Fibroblast of lung (primary cell): ENCODE results near the gene FTCDNL1. TPM values are rescaled to one million over a fixed set of nuclear protein-coding genes. Genes with fewer than 3 reads are reported as not detected.

Experiments
- DNase-seq, 2 donors: peaks; one replicate each; pipeline versions ENCODE4 v3.0.0 to v3.0.0-alpha.2; 2010; ENCODE audit warnings: low read depth in 2 of 2
- H2AFZ ChIP-seq: 2 replicates; pipeline ENCODE4 v1.5.1; 2012; ENCODE audit warnings: low read length, control low read depth, inconsistent platforms
- H3K27ac ChIP-seq: 2 replicates; pipeline ENCODE4 v1.5.1; 2011; ENCODE audit warnings: low read length, control low read depth; ENCODE audit not compliant: insufficient read depth
- H3K27me3 ChIP-seq: 2 replicates; pipeline ENCODE4 v1.5.1; 2011; ENCODE audit warnings: mild to moderate bottlenecking, low read length; ENCODE audit not compliant: control insufficient read depth, insufficient read depth
- H3K36me3 ChIP-seq: 2 replicates; pipeline ENCODE4 v1.5.1; 2011; ENCODE audit warnings: low read length; ENCODE audit not compliant: control insufficient read depth, insufficient read depth
- H3K4me1 ChIP-seq: 2 replicates; pipeline ENCODE4 v1.5.1; 2011; ENCODE audit warnings: low read length; ENCODE audit not compliant: control insufficient read depth, insufficient read depth; ENCODE audit errors: extremely low read depth
- H3K4me2 ChIP-seq: 2 replicates; pipeline ENCODE4 v1.5.1; 2011; ENCODE audit warnings: low read length, control low read depth; ENCODE audit not compliant: insufficient read depth; ENCODE audit errors: extremely low read depth
- H3K4me3 ChIP-seq, 4 experiments: fragments of 200-600 bp in 1 of 4; sonication (generic) in 1 of 4; replicated peaks in 1 of 4; 2 replicates each; pipeline ENCODE4 v1.5.1; 2011 to 2016; ENCODE audit warnings: low read length in 4 of 4, low read depth in 3 of 4, mild to moderate bottlenecking in 3 of 4, control low read depth in 2 of 4, inconsistent platforms in 1 of 4, mixed read lengths in 1 of 4; ENCODE audit not compliant: insufficient read depth in 1 of 4; ENCODE audit errors: control extremely low read depth in 1 of 4
- H3K79me2 ChIP-seq: 2 replicates; pipeline ENCODE4 v1.5.1; 2012; ENCODE audit warnings: mild to moderate bottlenecking, low read length, inconsistent platforms; ENCODE audit not compliant: control insufficient read depth, insufficient read depth
- H3K9ac ChIP-seq: 2 replicates; pipeline ENCODE4 v1.5.1; 2011; ENCODE audit warnings: mild to moderate bottlenecking, low read length, control low read depth; ENCODE audit not compliant: insufficient read depth
- H3K9me3 ChIP-seq: 2 replicates; pipeline ENCODE4 v1.5.1; 2012; ENCODE audit warnings: low read depth, low read length; ENCODE audit not compliant: control insufficient read depth, insufficient read depth
- H4K20me1 ChIP-seq: 2 replicates; pipeline ENCODE4 v1.5.1; 2011; ENCODE audit warnings: low read length; ENCODE audit not compliant: control insufficient read depth, insufficient read depth; ENCODE audit errors: extremely low read depth
- CTCF ChIP-seq, 2 donors: IDR thresholded peaks in 1 of 2; conservative IDR thresholded peaks in 1 of 2; 1 replicate in 1 of 2; 2 replicates in 1 of 2; pipeline ENCODE4 v1.5.1; 2011 to 2012; ENCODE audit warnings: low read length in 2 of 2, control low read depth in 1 of 2, inconsistent platforms in 1 of 2, low read depth in 1 of 2, mild to moderate bottlenecking in 1 of 2
- EZH2 ChIP-seq: IDR thresholded peaks from 2 replicates; pipeline ENCODE4 v1.5.1; 2012; ENCODE audit warnings: low read length, control low read depth, mild to moderate bottlenecking; ENCODE audit errors: missing control alignments
- polyA plus RNA-seq, 2 donors: library from polyadenylated mRNA; depleted of rRNA in 1 of 2; stranded (reverse) in 1 of 2; unstranded in 1 of 2; fragments of >200 nt; gene quantifications; 2 replicates each; pipeline ENCODE4 v1.2.1, GENCODE V29; 2011 to 2012; ENCODE audit warnings: missing spikeins in 1 of 2
- total RNA-seq: library from RNA; depleted of rRNA; stranded (reverse); fragments of >200 nt; gene quantifications from 2 replicates; pipeline ENCODE4 v1.2.1, GENCODE V29; 2014

Gene FTCDNL1
- total and polyA plus RNA-seq, 2 donors (not counting 1 experiment from before 2014, with no cell fraction given): 1.0 to 3.6 TPM

GRCh38 chr2:199874209-199874608, 23.2 kb upstream of the FTCDNL1 start:
- no peak for TF ChIP-seq EZH2
- TF ChIP-seq CTCF (conservative IDR thresholded peaks at IDR 0.05 in 1 of 2, IDR thresholded peaks at IDR 0.05 in 1 of 2; ENCODE audit: low read depth in 1 of 2, low read length in 2 of 2): no peak

GRCh38 chr2:199870581-199870980, 19.6 kb upstream of the FTCDNL1 start:
- no peak for TF ChIP-seq EZH2
- TF ChIP-seq CTCF (conservative IDR thresholded peaks at IDR 0.05 in 1 of 2, IDR thresholded peaks at IDR 0.05 in 1 of 2; ENCODE audit: low read depth in 1 of 2, low read length in 2 of 2): no peak
- DNase-seq: no peak
- H3K4me1 ChIP-seq: no peaks in the 10 kb centered on the region

More at GRCh38 chr2:199874209-199874608, 23.2 kb upstream of the FTCDNL1 start:
- Histone ChIP-seq H3K4me2 (no peak overlapping the region), H3K36me3 (no peaks in the 10 kb centered on the region), H3K27me3 (no peaks in the 10 kb centered on the region), H2AFZ (no peak overlapping the region), H3K4me1 (no peaks in the 10 kb centered on the region), H3K27ac (no peak overlapping the region), H4K20me1 (no peaks in the 10 kb centered on the region), H3K79me2 (no peaks in the 10 kb centered on the region), H3K4me3 (no peak overlapping the region), H3K9ac (no peak overlapping the region), H3K9me3 (no peaks in the 10 kb centered on the region)
- no peak for DNase-seq

GRCh38 chr2:199869653-199870052, 18.7 kb upstream of the FTCDNL1 start:
- H3K9ac ChIP-seq: no peak overlapping the region
- TF ChIP-seq EZH2 (no peak), CTCF (conservative IDR thresholded peaks at IDR 0.05 in 1 of 2, IDR thresholded peaks at IDR 0.05 in 1 of 2; ENCODE audit: low read depth in 1 of 2, low read length in 2 of 2) (no peak)
- no peak overlapping the region for H3K4me2 ChIP-seq
- H3K4me1 ChIP-seq: no peaks in the 10 kb centered on the region
- no peak overlapping the region for H2AFZ ChIP-seq
- no peaks in the 10 kb centered on the region for H3K36me3 ChIP-seq
- H3K9me3 ChIP-seq: no peaks in the 10 kb centered on the region
- no peak for DNase-seq
- no peaks in the 10 kb centered on the region for H4K20me1 ChIP-seq
- no peak overlapping the region for H3K27ac ChIP-seq
- H3K79me2 ChIP-seq: no peaks in the 10 kb centered on the region
- H3K4me3 ChIP-seq: no peak overlapping the region
- H3K27me3 ChIP-seq: no peaks in the 10 kb centered on the region

More at GRCh38 chr2:199870581-199870980, 19.6 kb upstream of the FTCDNL1 start:
- Histone ChIP-seq H4K20me1 (no peaks in the 10 kb centered on the region), H3K27ac (no peak overlapping the region), H3K27me3 (no peaks in the 10 kb centered on the region), H2AFZ (no peak overlapping the region), H3K9me3 (no peaks in the 10 kb centered on the region), H3K4me2 (no peak overlapping the region), H3K36me3 (no peaks in the 10 kb centered on the region), H3K79me2 (no peaks in the 10 kb centered on the region), H3K4me3 (no peak overlapping the region), H3K9ac (no peak overlapping the region)
